ENCODE data around the gene MOSMO. TPM values are rescaled to one million over a fixed set of nuclear protein-coding genes. Genes with fewer than 3 reads are reported as not detected.
"Not testable (repeated sequence)": the region's sequence is repeated elsewhere in the genome, so short reads cannot be mapped to it uniquely, and the experiment has no call there.

Gene MOSMO
- polyA plus RNA-seq, 1 of the 3 experiments (the other 2 are of a cell fraction): 8.0 TPM

DNA sequence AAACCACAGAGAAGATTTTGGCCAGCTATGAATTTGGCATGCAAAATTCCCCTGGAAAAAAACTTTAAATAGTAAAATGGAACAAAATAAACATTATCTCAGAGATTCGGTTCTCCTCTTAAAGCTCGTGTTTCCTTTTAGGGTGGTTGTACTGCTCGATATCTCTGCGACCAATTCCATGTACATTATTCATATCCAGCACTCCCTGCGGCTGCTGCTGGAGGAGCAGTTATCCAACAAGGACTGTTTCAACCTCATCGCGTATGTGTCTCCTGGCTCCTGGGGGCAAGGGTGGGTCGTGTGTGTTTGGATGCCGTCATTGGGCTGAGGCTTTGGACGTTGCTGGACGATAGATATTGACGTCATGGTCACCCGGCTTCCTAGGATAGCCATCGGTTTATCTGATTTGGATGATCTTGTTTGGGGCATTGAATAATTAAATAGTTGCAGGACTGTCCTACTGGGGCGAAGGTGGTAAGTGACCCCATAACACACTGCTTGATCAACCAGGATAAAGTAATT, 118.2 kb downstream of the MOSMO start:
- CTCF ChIA-PET: no interaction called here
- no peak overlapping the region for H3K27ac ChIP-seq (ENCODE audit: low read depth in 2 of 2, low read length in 1 of 2)

DNA sequence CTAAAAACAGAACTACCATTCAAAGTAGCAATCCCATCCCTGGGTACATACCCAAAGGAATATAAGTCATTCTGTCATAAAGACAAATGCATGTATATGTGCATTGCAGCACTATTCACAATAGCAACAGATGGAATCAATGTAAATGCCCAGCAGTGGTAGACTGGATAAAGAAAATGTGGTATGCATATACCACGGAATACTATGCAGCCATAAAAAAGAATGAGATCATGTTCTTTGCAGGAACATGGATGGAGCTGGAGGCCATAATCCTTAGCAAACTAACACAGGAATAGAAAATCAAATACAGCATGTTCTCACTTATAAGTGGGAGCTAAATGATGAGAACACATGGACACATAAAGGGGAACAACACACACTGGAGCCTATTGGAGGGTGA, 120.6 kb downstream of the MOSMO start:
- H3K36me3 ChIP-seq (replicated peaks in 1 of 2; ENCODE audit: control insufficient read depth in 1 of 2, insufficient read depth in 2 of 2, low read length in 1 of 2); H3K79me2 ChIP-seq (ENCODE audit: insufficient read depth); H3K9me2 ChIP-seq; CTCF ChIA-PET; POLR2A ChIA-PET; H3K4me3 ChIP-seq (ENCODE audit: low read depth in 2 of 2, low read length in 1 of 2); H3K27me3 ChIP-seq (ENCODE audit: insufficient read depth); DNase-seq; H3K9me3 ChIP-seq; H3F3A ChIP-seq (replicated peaks; ENCODE audit: insufficient read depth); H3K4me1 ChIP-seq (ENCODE audit: control insufficient read depth in 1 of 2, insufficient read depth in 2 of 2, low read depth in 1 of 2, low read length in 1 of 2); H3K27ac ChIP-seq (ENCODE audit: low read depth in 2 of 2, low read length in 1 of 2); H3K9ac ChIP-seq; H2AFZ ChIP-seq (ENCODE audit: low read depth); H3K4me2 ChIP-seq; H4K20me1 ChIP-seq (ENCODE audit: insufficient read depth): not testable (repeated sequence)
- WGBS (ENCODE audit: low lambda C conversion rate): 61% methylated on average over 1 of the region's 1 CpG

More for the DNA sequence above, 118.2 kb downstream of the MOSMO start:
- Histone ChIP-seq H3K9ac (no peak overlapping the region), H2AFZ (ENCODE audit: low read depth) (no peak overlapping the region), H4K20me1 (ENCODE audit: insufficient read depth) (no peaks in the 10 kb centered on the region), H3K4me3 (ENCODE audit: low read depth in 2 of 2, low read length in 1 of 2) (no peak overlapping the region), H3K4me2 (no peak overlapping the region), H3K9me2 (no peaks in the 10 kb centered on the region), H3F3A (replicated peaks; ENCODE audit: insufficient read depth) (no peaks in the 10 kb centered on the region), H3K4me1 (ENCODE audit: control insufficient read depth in 1 of 2, insufficient read depth in 2 of 2, low read depth in 1 of 2, low read length in 1 of 2) (no peaks in the 10 kb centered on the region), H3K36me3 (replicated peaks in 1 of 2; ENCODE audit: control insufficient read depth in 1 of 2, insufficient read depth in 2 of 2, low read length in 1 of 2) (no peaks in the 10 kb centered on the region), H3K27me3 (ENCODE audit: insufficient read depth) (no peaks in the 10 kb centered on the region; the same call in 1 of the 2 replicates), H3K79me2 (ENCODE audit: insufficient read depth) (no peaks in the 10 kb centered on the region), H3K9me3 (no peaks in the 10 kb centered on the region)
- TF ChIP-seq FOXM1 (IDR thresholded peaks at IDR 0.05; ENCODE audit: low read depth): no peak
- TF ChIP-seq RFX5 (IDR thresholded peaks at IDR 0.05; ENCODE audit: low read length): no peak
- no peak for TF ChIP-seq RAD21 (IDR thresholded peaks at IDR 0.05; ENCODE audit: low read length)
- TF ChIP-seq, protein P1, sequence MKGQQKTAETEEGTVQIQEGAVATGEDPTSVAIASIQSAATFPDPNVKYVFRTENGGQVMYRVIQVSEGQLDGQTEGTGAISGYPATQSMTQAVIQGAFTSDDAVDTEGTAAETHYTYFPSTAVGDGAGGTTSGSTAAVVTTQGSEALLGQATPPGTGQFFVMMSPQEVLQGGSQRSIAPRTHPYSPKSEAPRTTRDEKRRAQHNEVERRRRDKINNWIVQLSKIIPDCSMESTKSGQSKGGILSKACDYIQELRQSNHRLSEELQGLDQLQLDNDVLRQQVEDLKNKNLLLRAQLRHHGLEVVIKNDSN (IDR thresholded peaks at IDR 0.05; ENCODE audit: borderline replicate concordance, low read depth): no peak
- TF ChIP-seq, protein P2, sequence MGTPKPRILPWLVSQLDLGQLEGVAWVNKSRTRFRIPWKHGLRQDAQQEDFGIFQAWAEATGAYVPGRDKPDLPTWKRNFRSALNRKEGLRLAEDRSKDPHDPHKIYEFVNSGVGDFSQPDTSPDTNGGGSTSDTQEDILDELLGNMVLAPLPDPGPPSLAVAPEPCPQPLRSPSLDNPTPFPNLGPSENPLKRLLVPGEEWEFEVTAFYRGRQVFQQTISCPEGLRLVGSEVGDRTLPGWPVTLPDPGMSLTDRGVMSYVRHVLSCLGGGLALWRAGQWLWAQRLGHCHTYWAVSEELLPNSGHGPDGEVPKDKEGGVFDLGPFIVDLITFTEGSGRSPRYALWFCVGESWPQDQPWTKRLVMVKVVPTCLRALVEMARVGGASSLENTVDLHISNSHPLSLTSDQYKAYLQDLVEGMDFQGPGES (IDR thresholded peaks at IDR 0.05; ENCODE audit: low read depth, low read length): no peak
- TF ChIP-seq, protein P3, sequence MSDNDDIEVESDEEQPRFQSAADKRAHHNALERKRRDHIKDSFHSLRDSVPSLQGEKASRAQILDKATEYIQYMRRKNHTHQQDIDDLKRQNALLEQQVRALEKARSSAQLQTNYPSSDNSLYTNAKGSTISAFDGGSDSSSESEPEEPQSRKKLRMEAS (IDR thresholded peaks at IDR 0.05; ENCODE audit: low read depth): no peak
- TF ChIP-seq, protein P4, sequence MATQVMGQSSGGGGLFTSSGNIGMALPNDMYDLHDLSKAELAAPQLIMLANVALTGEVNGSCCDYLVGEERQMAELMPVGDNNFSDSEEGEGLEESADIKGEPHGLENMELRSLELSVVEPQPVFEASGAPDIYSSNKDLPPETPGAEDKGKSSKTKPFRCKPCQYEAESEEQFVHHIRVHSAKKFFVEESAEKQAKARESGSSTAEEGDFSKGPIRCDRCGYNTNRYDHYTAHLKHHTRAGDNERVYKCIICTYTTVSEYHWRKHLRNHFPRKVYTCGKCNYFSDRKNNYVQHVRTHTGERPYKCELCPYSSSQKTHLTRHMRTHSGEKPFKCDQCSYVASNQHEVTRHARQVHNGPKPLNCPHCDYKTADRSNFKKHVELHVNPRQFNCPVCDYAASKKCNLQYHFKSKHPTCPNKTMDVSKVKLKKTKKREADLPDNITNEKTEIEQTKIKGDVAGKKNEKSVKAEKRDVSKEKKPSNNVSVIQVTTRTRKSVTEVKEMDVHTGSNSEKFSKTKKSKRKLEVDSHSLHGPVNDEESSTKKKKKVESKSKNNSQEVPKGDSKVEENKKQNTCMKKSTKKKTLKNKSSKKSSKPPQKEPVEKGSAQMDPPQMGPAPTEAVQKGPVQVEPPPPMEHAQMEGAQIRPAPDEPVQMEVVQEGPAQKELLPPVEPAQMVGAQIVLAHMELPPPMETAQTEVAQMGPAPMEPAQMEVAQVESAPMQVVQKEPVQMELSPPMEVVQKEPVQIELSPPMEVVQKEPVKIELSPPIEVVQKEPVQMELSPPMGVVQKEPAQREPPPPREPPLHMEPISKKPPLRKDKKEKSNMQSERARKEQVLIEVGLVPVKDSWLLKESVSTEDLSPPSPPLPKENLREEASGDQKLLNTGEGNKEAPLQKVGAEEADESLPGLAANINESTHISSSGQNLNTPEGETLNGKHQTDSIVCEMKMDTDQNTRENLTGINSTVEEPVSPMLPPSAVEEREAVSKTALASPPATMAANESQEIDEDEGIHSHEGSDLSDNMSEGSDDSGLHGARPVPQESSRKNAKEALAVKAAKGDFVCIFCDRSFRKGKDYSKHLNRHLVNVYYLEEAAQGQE (IDR thresholded peaks at IDR 0.05; ENCODE audit: low read depth, low read length): no peak
- TF ChIP-seq GABPA (IDR thresholded peaks at IDR 0.05; ENCODE audit: low read depth): no peak
- no peak for TF ChIP-seq FOSL2 (IDR thresholded peaks at IDR 0.05; ENCODE audit: borderline replicate concordance, low read depth)
- TF ChIP-seq EP300 (IDR thresholded peaks at IDR 0.05; ENCODE audit: borderline replicate concordance in 1 of 2, low read depth in 1 of 2, low read length in 1 of 2): no peak
- TF ChIP-seq FOXJ3 (CRISPR knock-in tag; IDR thresholded peaks at IDR 0.05): no peak
- TF ChIP-seq SMC3 (IDR thresholded peaks at IDR 0.05; ENCODE audit: low read depth, low read length): no peak
- no peak for TF ChIP-seq MEF2A (IDR thresholded peaks at IDR 0.05; ENCODE audit: borderline replicate concordance, low read depth)
- no peak for TF ChIP-seq NRF1 (IDR thresholded peaks at IDR 0.05; ENCODE audit: low read depth, low read length)
- no peak for TF ChIP-seq GATA2 (CRISPR knock-in tag; IDR thresholded peaks at IDR 0.05)
- TF ChIP-seq SIN3A (IDR thresholded peaks at IDR 0.05; ENCODE audit: borderline replicate concordance, low read depth, low read length): no peak
- no peak for TF ChIP-seq YY1 (IDR thresholded peaks at IDR 0.05; ENCODE audit: low read depth)
- TF ChIP-seq TAF1 (IDR thresholded peaks at IDR 0.05; ENCODE audit: borderline replicate concordance, low read depth, low read length): no peak
- TF ChIP-seq, protein P5, sequence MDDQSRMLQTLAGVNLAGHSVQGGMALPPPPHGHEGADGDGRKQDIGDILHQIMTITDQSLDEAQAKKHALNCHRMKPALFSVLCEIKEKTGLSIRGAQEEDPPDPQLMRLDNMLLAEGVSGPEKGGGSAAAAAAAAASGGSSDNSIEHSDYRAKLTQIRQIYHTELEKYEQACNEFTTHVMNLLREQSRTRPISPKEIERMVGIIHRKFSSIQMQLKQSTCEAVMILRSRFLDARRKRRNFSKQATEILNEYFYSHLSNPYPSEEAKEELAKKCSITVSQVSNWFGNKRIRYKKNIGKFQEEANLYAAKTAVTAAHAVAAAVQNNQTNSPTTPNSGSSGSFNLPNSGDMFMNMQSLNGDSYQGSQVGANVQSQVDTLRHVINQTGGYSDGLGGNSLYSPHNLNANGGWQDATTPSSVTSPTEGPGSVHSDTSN (IDR thresholded peaks at IDR 0.05): no peak
- WGBS (ENCODE audit: low lambda C conversion rate): 35% methylated on average over 13 of the region's 15 CpGs
- no peak for DNase-seq
- POLR2A ChIA-PET: no interaction called here
